Esophagus muscularis mucosa (tissue), 4 donors: ENCODE results near the gene GMPPB.
"Not testable (repeated sequence)": the region's sequence is repeated elsewhere in the genome, so short reads cannot be mapped to it uniquely, and the experiment has no call there.

Source experiments
- EP300 ChIP-seq: sonication (generic); formaldehyde crosslinking; IDR thresholded peaks from one replicate; pipeline ENCODE4 v1.6.1; 2017; ENCODE audit warnings: antibody characterized with exemption
- POLR2A ChIP-seq: fragments of 450-650 bp; IDR thresholded peaks from one replicate; pipeline ENCODE4 v1.6.1; 2017; ENCODE audit warnings: antibody characterized with exemption, moderate library complexity, mild to moderate bottlenecking, low read depth
- POLR2AphosphoS5 ChIP-seq, 2 donors: sonication (generic); formaldehyde crosslinking; IDR thresholded peaks; one replicate each; pipeline ENCODE4 v1.6.1; 2017; ENCODE audit warnings: antibody characterized with exemption in 2 of 2
- TF ChIP-seq, protein P1 (sequence below), 3 experiments: fragments of 200-600 bp in 2 of 3; fragments of 450-650 bp in 1 of 3; sonication (generic) in 2 of 3; IDR thresholded peaks; one replicate each; pipeline ENCODE4 v1.5.1; 2017 to 2019; ENCODE audit warnings: antibody characterized with exemption in 3 of 3, mild to moderate bottlenecking in 2 of 3, moderate library complexity in 1 of 3

DNA sequence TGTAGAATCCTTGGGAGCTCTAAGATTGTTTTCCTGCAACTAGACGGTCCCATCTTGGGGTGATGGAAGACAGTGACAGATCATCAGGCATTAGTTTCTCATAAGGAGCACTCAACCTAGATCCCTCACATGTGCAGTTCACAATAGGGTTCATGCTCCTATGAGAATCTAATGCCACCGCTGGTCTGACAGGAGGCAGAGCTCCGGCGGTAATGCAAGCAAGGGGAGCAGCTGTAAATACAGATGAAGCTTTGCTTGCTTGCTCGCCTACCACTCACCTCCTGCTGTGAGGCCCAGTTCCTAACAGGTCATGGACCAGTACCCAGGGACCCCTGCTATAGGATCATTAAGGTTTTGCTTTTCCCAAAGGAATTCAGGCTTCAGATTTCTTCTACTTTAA, 25.1 kb upstream of the GMPPB start:
- TF ChIP-seq POLR2AphosphoS5 (IDR thresholded peaks at IDR 0.05); POLR2A; EP300: not testable (repeated sequence)
- TF ChIP-seq, protein P1, sequence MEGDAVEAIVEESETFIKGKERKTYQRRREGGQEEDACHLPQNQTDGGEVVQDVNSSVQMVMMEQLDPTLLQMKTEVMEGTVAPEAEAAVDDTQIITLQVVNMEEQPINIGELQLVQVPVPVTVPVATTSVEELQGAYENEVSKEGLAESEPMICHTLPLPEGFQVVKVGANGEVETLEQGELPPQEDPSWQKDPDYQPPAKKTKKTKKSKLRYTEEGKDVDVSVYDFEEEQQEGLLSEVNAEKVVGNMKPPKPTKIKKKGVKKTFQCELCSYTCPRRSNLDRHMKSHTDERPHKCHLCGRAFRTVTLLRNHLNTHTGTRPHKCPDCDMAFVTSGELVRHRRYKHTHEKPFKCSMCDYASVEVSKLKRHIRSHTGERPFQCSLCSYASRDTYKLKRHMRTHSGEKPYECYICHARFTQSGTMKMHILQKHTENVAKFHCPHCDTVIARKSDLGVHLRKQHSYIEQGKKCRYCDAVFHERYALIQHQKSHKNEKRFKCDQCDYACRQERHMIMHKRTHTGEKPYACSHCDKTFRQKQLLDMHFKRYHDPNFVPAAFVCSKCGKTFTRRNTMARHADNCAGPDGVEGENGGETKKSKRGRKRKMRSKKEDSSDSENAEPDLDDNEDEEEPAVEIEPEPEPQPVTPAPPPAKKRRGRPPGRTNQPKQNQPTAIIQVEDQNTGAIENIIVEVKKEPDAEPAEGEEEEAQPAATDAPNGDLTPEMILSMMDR (IDR thresholded peaks at IDR 0.05) = not testable (repeated sequence)
